Fibroblast of mammary gland (primary cell): Measurements from ENCODE around the gene GTF2I.
"Not testable (repeated sequence)": the region's sequence is repeated elsewhere in the genome, so short reads cannot be mapped to it uniquely, and the experiment has no call there.

Experiments
- DNase-seq: peaks from one replicate; pipeline ENCODE4 v3.0.0-alpha.2; 2010; ENCODE audit warnings: low read depth
- H3K4me3 ChIP-seq: 2 replicates; pipeline ENCODE4 v1.5.1; 2011; ENCODE audit warnings: low read depth, mild to moderate bottlenecking, low read length, moderate library complexity; ENCODE audit not compliant: control insufficient read depth
- CTCF ChIP-seq: conservative IDR thresholded peaks from 2 replicates; pipeline ENCODE4 v1.5.1; 2011; ENCODE audit warnings: low read depth, low read length, inconsistent platforms; ENCODE audit not compliant: control insufficient read depth, insufficient read depth

Gene GTF2I

DNA sequence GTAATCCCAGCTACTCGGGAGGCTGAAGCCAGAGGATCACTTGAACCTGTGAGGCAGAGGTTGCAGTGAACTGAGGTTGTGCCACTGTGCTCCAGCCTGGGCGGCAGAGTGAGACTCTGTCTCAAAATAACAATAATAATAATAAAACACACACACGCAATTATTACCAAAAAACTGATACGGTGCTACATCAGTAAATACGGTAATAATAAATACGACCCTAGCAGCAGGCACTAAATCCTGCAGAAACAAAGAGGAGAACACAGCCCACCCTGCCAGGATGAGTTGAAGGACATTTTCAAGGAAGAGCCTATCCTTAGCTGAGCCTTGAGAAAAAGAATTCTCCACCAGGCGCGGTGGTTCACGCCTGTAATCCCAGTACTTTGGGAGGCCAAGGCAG lies 34.4 kb upstream of the GTF2I start:
- no peak overlapping the region for H3K4me3 ChIP-seq
- no peak for DNase-seq
- no peak for TF ChIP-seq CTCF

DNA sequence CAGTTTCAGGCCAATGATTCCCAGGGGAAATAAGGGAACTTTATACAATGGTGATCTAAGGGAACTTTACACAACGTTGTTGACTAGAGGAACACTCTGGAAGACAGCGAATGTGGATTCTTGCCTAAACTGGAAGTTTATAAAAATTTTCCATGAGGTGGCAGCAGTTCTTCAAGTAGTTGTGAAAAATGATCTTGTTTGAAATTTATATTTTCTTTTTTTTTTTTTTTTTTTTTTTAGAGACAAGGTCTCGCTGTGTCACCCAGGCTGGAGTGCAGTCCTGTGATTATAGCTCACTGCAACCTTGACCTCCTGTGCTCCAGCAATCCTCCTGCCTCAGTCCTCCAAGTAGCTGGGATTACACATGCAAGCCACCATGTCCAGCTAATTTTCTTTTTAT lies 32.1 kb upstream of the GTF2I start:
- peak; percentile 73 for DNase-seq
- peak; percentile 36 for TF ChIP-seq CTCF
- H3K4me3 ChIP-seq = no peak overlapping the region

DNA sequence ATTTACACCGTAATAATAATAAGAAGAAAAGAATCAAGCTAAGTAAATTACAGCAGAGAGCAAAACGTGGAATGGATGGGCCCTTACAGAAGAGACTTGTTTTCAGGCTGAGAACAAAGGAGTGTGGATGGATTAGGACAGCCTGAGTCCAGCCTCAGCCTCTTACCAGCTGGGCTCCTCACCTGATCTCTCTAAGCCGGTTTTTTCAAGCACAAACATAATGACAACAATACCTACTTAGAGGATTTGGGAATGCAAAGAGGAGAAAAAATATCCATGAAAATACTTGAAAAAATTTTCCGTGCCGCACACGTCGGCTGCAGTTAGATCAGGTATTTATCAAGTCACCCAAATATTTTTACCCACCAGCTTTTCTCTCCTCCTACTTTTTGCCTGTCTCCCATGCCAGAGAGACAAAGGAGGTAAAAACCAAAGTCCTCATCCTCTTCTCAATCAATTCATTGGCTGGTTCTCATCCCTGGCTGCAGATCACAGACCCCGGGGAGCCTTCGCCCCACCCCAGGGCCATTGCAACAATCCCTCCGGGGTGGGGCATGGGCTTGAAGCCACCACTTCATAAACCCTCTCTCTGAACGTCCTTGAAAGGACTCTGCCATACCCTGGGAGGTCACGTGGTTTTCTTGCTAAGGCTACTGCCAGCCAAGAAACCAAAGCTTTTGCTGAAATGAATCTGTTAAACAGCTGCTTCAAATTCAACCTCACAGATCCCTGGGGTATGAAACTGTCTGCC lies 29.7 kb upstream of the GTF2I start:
- DNase-seq = peak; percentile 62
- no peak overlapping the region for H3K4me3 ChIP-seq
- no peak for TF ChIP-seq CTCF

DNA sequence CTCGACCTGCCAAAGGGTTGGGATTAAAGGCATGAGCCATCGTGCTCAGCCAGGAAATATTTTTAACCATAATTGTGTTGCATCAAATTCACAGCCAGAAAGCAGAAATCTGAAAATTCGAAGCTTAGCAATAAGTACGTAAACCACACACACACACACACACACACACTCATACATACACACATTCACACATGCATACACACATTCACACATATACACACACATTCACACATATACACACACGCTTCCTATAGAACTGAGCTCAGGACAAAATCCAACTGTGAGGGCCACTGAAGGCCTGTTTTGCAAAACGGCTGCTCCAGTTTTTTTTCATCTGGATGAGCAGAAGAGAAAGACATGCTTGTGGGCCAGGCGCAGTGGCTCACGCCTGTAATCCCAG lies 25.0 kb upstream of the GTF2I start:
- no peak for DNase-seq
- no peak for TF ChIP-seq CTCF

GRCh38 chr7:74633451-74633921 lies 24.0 kb upstream of the GTF2I start:
- no peak overlapping the region for H3K4me3 ChIP-seq
- no peak for DNase-seq
- TF ChIP-seq CTCF = no peak

More for the DNA sequence above, 25.0 kb upstream of the GTF2I start:
- no peak overlapping the region for H3K4me3 ChIP-seq

DNA sequence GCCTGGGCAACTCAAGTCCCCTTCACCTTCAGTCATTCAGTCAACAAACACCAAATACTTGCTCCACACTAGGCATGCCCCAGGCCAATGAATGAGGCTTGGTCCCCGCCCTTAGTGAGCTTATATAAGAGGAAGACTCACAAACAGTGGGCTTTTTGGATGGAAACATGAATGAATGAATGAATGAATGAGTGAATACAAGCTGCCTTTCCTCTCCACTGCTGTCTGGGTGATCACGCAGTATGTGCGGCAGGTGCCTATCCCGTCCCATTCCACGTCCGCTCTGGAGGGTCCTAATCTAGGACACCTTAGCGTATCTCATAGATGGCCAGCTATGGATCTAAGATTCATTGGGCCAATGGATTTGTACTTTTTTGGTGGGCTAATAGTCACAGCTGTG lies 19.8 kb upstream of the GTF2I start:
- no peak overlapping the region for H3K4me3 ChIP-seq
- DNase-seq = no peak
- no peak for TF ChIP-seq CTCF

DNA sequence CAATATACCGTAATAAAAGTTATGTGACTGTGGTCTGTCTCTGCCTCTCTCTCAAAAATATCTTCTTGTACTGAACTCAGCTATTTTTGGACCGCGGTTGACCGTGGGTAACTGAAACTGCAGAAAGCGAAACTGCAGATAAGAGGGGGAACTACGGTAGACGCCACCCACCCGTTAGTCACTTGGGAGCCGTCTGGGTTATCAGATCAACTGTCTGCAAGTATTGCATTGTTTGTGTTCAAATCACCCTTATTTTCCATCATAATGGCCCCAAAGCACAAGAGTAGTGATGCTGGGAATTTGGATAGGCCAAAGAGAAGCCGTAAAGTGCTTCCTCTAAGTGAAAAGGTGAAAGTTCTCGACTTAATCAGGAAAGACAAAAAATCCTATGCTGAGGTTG lies 7.5 kb upstream of the GTF2I start:
- peak overlapping the region; percentile 17 for H3K4me3 ChIP-seq
- DNase-seq = peak; percentile 18

DNA sequence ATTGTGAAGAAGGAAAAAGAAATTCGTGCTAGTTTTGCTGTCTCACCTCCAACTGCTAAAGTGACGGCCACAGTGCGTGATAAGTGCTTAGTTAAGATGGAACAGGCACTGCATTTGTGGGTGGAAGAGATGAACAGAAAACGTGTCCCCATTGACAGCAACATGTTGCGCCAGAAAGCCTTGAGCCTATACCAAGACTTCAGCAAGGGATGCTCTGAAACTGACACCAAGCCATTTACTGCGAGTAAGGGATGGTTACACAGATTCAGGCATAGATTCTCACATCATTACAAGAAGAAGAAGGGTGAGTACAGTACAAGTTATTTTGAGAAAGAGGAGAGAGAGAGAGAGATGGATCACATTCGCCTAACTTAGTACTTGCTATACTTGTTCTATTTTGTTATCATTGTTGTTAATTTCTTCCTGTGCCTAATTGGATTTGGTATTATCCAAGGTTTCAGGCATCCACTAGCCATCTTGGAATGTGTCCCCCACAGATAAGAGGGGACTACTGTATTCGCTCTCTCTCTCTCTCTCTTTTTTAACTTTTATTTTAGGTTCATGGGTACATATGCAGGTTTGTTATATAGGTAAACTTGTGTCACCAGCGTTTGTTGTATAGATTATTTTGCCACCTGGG lies 6.9 kb upstream of the GTF2I start:
- not testable (repeated sequence) for H3K4me3 ChIP-seq, DNase-seq

- not testable (repeated sequence) for DNase-seq, H3K4me3 ChIP-seq
Measured at GRCh38 chr7:74651133-74651504, 6.4 kb upstream of the GTF2I start.
